Fibroblast of mammary gland (primary cell): Measurements from ENCODE around the gene MFSD6.
"Not testable (repeated sequence)": the region's sequence is repeated elsewhere in the genome, so short reads cannot be mapped to it uniquely, and the experiment has no call there.

Experiments
- DNase-seq: peaks from one replicate; pipeline ENCODE4 v3.0.0-alpha.2; 2010; ENCODE audit warnings: low read depth
- H3K4me3 ChIP-seq: 2 replicates; pipeline ENCODE4 v1.5.1; 2011; ENCODE audit warnings: low read depth, mild to moderate bottlenecking, low read length, moderate library complexity; ENCODE audit not compliant: control insufficient read depth
- TF ChIP-seq, protein P1 (sequence below): conservative IDR thresholded peaks from 2 replicates; pipeline ENCODE4 v1.5.1; 2011; ENCODE audit warnings: low read depth, low read length, inconsistent platforms; ENCODE audit not compliant: control insufficient read depth, insufficient read depth

The MFSD6 gene

DNA sequence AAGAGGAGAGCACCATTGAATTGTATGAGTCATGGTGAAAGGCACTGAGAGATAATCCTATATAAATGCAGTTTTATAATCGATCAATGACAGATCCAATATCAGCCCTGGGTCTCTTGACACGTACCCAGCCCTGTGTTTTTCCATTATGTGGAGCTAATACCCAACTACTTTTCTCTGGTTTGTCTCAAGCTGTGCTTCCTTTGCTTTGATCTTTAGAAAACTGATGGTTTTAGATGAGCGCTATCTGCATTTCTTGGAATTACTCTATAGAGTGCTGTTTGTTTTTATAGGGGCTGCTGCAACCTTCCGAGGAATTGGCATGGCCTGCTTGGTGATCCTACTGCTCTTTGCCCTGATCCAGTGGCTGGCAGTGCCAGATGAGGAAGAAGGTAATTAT lies 81.3 kb downstream of the MFSD6 start:
- DNase-seq = no peak
- TF ChIP-seq, protein P1, sequence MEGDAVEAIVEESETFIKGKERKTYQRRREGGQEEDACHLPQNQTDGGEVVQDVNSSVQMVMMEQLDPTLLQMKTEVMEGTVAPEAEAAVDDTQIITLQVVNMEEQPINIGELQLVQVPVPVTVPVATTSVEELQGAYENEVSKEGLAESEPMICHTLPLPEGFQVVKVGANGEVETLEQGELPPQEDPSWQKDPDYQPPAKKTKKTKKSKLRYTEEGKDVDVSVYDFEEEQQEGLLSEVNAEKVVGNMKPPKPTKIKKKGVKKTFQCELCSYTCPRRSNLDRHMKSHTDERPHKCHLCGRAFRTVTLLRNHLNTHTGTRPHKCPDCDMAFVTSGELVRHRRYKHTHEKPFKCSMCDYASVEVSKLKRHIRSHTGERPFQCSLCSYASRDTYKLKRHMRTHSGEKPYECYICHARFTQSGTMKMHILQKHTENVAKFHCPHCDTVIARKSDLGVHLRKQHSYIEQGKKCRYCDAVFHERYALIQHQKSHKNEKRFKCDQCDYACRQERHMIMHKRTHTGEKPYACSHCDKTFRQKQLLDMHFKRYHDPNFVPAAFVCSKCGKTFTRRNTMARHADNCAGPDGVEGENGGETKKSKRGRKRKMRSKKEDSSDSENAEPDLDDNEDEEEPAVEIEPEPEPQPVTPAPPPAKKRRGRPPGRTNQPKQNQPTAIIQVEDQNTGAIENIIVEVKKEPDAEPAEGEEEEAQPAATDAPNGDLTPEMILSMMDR = no peak
- no peak overlapping the region for H3K4me3 ChIP-seq

DNA sequence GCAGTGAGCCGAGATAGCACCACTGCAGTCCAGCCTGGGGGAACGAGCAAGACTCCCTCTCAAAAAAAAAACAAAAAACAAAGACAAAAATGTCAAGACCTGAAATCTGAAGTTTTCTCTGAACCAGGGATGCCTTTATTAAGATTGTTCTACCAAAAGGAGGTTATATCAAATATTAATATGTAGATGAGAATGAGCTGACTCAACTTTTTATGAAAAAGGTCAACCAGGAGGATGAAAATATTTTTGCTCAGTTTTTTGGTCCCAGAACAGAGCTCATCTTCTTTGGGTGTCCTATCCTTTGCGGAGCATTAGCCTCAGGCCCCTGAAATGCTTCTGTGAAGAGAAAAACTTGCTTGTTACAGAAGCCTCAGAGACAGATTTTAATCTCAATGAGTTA lies 82.3 kb downstream of the MFSD6 start:
- no peak for DNase-seq
- TF ChIP-seq, protein P1 = no peak
- no peak overlapping the region for H3K4me3 ChIP-seq

DNA sequence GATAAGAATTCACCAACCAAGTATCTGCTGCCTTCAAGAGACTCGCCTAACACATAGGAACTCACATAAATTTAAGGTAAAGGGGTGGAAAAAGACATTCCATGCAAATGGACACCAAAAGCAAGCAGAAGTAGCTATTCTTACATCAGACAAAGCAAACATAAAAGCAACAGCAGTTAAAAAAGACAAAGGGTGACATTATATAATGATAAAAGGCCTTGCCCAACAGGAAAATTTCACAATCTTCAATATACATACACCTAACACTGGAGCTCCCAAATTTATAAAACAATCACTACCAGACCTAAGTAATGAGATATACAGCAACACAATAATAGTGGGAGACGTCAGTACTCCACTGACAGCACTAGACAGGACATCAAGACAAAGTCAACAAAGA lies 84.9 kb downstream of the MFSD6 start:
- TF ChIP-seq, protein P1 = no peak
- DNase-seq = no peak
- no peak overlapping the region for H3K4me3 ChIP-seq

DNA sequence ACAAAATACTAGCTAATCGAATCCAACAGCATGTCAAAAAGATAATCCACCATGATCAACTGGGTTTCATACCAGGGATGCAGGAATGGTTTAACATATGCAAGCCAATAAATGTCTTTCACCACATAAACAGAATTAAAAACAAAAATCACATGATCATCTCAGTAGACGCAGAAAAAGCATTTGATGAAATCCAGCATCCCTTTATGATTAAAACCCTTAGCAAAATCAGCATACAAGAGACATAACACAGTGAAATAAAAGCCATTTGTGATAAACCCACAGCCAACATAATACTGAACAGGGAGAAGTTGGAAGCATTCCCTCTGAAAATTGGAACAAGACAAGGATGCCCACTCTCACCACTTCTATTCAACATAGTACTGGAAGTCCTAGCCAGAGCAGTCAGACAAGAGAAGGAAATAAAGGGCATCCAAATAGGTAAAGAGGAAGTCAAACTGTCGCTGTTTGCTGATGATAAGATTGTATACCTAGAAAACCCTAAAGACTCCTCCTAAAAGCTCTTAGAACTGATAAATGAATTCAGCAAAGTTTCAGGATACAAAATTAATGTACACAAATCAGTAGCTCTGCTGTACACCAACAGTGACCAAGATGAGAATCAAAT lies 86.6 kb downstream of the MFSD6 start:
- not testable (repeated sequence) for DNase-seq, H3K4me3 ChIP-seq

DNA sequence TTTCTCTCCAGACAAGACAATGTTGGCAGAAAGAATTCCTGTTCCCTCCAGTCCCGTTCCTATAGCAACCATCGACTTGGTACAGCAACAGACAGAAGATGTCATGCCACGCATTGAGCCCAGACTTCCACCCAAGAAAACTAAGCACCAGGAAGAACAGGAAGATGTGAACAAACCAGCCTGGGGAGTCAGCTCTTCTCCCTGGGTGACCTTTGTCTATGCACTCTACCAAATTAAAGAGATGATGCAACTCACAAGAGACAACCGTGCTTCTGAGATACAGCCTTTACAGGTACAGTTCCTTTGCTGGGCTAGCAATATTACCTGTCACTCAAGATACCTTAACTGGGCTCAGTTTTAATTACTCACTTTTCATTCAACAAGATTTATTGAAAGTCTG lies 89.3 kb downstream of the MFSD6 start:
- no peak overlapping the region for H3K4me3 ChIP-seq
- TF ChIP-seq, protein P1 = no peak
- no peak for DNase-seq

DNA sequence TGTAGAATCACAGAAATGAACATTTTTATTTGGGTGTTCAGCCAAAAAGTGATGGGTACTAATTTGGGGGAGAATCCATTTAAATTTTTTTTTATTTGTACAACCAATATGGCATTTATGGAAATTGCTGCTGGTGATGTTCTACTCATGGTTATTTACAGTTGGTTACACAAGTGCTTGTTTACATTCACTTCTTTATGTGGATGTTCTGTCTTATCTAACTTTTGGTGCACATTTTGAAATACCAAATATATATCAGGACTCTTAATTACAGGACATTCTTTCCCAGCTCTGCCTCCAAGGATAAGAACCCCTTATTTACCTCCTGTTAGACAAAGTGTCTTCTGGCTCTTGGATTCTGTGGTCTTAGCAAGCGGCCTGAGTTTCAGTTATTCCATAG lies 91.1 kb downstream of the MFSD6 start:
- TF ChIP-seq, protein P1 = no peak
- DNase-seq = no peak
- no peak overlapping the region for H3K4me3 ChIP-seq

DNA sequence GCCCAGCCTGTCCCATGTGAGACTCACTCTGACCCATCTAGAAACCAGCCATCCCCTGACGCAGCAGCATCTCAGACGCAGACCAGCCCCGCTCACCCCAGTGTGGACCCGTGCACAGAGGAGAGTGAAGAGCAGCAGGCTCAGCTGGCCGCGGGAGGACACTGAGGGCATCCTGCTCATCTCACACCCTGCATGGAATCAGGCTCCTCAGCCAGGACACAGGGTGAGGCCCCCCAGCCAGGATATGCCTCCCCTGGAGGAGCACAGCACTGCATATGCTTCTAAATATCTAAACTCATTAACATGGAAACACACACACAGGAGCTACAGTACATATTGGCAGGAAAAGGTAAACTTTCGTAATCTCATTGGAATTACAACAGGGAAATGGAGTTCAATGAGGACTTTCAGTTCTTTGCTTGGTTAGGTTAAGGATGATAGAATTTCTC lies 91.9 kb downstream of the MFSD6 start:
- no peak for DNase-seq
- TF ChIP-seq, protein P1 = no peak
- no peak overlapping the region for H3K4me3 ChIP-seq
